ENCODE results near the gene PFKFB4.

The PFKFB4 gene

GRCh38 chr3:48556796-48557626 is at the start of gene PFKFB4:
Gene PFKFB4 (minus strand): TSS chr3:48556803. CDS start chr3:48556777, 26 bp downstream.
- DNase-seq, result peak; percentile 99

GRCh38 chr3:48601622-48601994 is 45.0 kb upstream of the PFKFB4 start:
- no peak for DNase-seq

- DNase-seq, result no peak
These were observed 44.4 kb upstream of the PFKFB4 start for GRCh38 chr3:48600711-48601621.

GRCh38 chr3:48599509-48600285 is 43.1 kb upstream of the PFKFB4 start:
- DNase-seq, result no peak

- DNase-seq, result no peak
These were observed 42.5 kb upstream of the PFKFB4 start for GRCh38 chr3:48599077-48599501.

GRCh38 chr3:48598323-48599076 is 41.9 kb upstream of the PFKFB4 start:
- DNase-seq, result no peak

- no peak for DNase-seq
These were observed 40.8 kb upstream of the PFKFB4 start for GRCh38 chr3:48597408-48597800.

GRCh38 chr3:48596676-48597407 is 40.2 kb upstream of the PFKFB4 start:
- no peak for DNase-seq

DNA sequence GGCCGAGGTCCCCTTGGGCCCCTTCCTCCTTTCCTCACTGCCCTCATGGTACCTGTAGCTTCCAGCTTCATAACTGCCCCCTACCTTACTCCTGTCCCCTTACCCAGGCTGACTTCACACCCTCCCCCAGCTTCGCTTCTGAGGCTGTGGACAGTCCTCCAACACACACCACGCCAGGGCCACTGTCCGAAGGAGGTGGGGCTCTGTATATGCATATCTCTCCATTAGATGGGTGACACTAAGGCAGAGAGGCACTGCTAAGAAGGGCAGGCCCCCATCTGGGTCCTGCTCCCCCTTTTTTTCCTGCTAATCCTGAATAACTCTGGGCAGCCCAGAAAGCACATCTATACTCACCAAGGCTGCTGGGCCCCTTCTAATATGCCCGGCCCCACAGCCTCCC is 39.6 kb upstream of the PFKFB4 start:
- no peak for DNase-seq

- DNase-seq, result no peak
These were observed 39.0 kb upstream of the PFKFB4 start for GRCh38 chr3:48595526-48596121.

GRCh38 chr3:48595075-48595525 is 38.5 kb upstream of the PFKFB4 start, which contains the start of gene COL7A1:
Gene COL7A1 (minus strand): TSS chr3:48595329. CDS start chr3:48595159, 170 bp downstream.
- DNase-seq, result no peak

- no peak for DNase-seq
These were observed 37.9 kb upstream of the PFKFB4 start for GRCh38 chr3:48594417-48595049.

DNA sequence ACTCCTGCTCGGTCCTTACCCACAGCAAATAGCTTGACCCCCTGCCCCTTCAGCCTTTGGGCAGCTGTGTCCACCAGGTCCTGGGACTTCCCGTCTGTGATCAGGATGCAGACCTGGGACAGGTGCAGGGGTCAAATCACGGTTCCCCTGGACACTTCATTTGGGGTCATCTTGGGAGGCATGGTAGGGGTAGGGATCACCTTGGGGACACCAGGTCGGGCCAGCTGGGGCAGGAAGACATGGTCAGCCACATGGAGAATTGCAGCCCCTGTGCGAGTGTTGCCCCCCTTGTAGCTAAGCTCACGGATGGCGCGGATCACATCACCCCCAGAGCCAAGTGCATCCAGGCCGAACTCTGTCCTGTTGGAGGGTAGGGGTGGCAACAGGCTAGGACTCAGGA is 36.7 kb upstream of the PFKFB4 start:
- no peak for DNase-seq

DNA sequence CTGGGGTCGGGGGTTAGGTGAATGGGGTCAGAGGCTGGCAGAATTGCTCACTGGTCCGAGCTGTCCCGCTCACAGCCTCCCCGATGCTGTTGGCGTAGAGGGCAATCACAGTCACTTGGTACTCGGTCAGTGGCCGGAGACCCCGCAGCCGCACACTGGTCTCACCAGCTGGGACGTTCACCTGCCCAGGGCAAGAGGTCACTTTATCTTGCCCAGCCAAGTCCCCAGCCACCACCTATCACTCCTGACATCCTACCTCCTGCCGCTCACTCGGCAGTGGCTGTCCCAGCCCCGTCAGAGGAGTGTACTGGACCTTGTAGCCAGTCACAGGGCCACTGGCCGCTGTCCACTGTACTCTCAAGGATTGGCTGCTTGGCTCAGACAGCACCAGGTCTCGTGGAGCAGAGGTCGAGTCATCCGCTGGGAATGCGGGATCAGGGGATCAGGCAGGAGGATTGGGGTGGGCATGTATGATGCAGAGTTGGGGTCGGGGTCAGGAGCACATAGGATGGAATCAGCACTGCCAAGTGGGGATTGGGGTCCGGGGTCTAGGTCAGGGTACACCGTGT is 36.0 kb upstream of the PFKFB4 start:
- DNase-seq, result no peak

DNA sequence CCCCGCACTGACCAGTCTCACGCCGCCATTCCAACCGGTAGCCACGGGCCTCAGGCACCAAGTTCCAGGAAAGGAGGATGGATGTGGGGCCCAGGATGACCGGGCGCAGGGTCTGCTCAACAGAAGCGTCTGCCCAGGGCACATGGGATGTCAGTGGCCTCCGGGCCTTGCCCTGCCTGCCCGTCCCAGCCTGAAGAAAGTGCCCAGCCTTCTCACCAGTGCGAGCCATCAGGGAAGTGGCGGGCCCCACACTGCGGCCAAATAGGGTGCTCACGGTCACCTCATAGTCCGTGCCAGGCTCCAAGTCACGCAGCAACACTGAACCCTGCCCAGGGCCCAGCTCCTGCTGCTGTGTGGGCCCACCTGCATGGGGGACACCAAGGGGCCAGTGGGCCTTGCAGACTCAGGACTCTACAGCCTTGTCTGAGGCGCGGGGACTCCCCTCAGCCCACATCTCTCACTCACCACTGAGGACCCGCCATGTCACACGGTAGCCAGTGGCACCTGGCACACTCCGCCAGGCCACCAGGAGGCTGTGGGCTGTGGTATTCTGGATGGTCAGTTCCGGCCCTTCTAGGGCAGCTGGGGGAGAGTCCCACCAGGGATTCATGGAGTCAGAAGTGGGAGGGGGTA is 35.4 kb upstream of the PFKFB4 start:
- DNase-seq, result no peak

DNA sequence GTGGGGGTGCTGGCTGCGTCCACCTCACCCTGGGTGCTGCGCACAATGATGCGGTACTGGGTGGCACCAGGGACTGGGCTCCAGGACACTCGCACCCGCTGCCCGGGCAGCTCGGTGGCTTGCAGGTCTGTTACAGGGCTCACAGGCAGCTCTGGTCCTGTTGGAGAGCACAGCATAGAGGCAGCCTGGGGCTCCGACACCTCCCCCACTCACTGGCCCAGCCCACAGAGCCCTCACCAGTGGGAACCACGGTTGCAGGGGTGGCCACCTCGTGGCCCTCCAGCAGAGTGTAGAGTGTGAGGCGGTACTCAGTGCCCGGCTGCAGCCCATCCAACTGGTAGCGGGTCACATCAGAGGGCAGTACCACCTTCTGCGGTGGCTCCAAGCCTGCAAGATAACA is 34.8 kb upstream of the PFKFB4 start:
- no peak for DNase-seq

- no peak for DNase-seq
These were observed 31.6 kb upstream of the PFKFB4 start for GRCh38 chr3:48588230-48588629.

- DNase-seq, result no peak
These were observed 31.1 kb upstream of the PFKFB4 start for GRCh38 chr3:48587686-48588085.

DNA sequence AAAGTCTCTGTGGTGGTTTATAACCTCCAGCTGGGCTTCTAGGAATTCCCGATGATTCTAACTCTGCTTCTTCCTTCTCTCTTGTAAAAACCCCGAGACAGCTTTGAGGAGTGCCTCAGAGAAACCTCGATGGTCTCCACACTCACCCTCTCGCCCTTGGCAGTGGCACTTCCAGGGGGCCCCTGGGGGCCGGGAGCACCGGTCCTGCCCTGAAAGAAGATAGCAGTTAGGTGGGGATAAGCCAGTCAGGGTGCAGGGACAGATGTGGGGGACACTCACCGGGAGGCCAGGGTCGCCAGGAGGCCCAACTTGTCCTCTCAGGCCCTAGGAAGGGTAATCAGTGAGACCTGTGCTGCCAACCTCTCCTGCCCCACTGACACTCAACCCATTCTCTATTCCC is 28.8 kb upstream of the PFKFB4 start:
- DNase-seq, result no peak

DNA sequence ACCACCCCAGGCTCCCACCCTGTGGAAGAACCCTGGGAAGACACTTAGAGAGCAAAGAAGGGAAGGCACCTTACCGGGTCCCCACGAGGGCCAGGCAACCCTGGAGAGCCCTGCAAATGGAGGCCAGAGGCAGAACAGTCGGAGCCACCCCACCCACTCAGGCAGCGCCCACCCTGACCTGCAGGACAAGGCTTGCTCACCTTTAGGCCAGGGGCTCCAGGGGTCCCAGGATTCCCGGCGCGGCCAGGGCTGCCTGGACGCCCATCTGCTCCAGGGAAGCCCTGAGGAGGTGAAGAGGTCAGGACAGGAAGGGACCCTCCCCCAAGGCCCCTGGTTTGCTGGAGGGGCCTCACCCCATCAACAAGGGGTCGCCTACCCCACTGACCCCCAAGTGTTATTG is 28.2 kb upstream of the PFKFB4 start:
- DNase-seq, result no peak

Measured in GDM1 (cell line).